DND-41 (cell line): Measurements from ENCODE around the gene SYDE2.

Source experiments
- ATAC-seq: fragments of 200-7000 bp; cut with Tn5 transposase; 3 replicates; pipeline ENCODE4 v1.9.1; 2021; ENCODE audit warnings: low read depth; ENCODE audit not compliant: insufficient read depth
- DNase-seq: peaks from one replicate; pipeline ENCODE4 v3.0.0-alpha.2; 2020
- H2AFZ ChIP-seq: 2 replicates; pipeline ENCODE4 v1.6.0; 2012; ENCODE audit warnings: low read depth, low read length
- H3K27ac ChIP-seq: 2 replicates; pipeline ENCODE4 v1.5.1; 2012; ENCODE audit warnings: low read length, inconsistent platforms
- H3K27me3 ChIP-seq: fragments of 200-600 bp; sonication (generic); 2 replicates; pipeline ENCODE4 v1.6.0; 2012; ENCODE audit warnings: low read length, mild to moderate bottlenecking, inconsistent platforms; ENCODE audit not compliant: insufficient read depth, poor library complexity
- H3K36me3 ChIP-seq: 2 replicates; pipeline ENCODE4 v1.5.1; 2012; ENCODE audit warnings: low read length, inconsistent platforms; ENCODE audit not compliant: insufficient read depth
- H3K4me1 ChIP-seq: 2 replicates; pipeline ENCODE4 v1.5.1; 2012; ENCODE audit warnings: mild to moderate bottlenecking, low read length; ENCODE audit not compliant: insufficient read depth
- H3K4me2 ChIP-seq: 2 replicates; pipeline ENCODE4 v1.6.0; 2012; ENCODE audit warnings: mild to moderate bottlenecking, moderate library complexity, low read length, inconsistent platforms; ENCODE audit not compliant: insufficient read depth
- H3K4me3 ChIP-seq, 2 experiments: fragments of 200-600 bp in 1 of 2; shearing (Covaris generic) in 1 of 2; 2 replicates each; pipeline ENCODE4 v1.5.1; 2012 to 2016; ENCODE audit warnings: inconsistent platforms in 2 of 2, low read length in 2 of 2, mild to moderate bottlenecking in 2 of 2, low read depth in 1 of 2, moderate library complexity in 1 of 2
- H3K79me2 ChIP-seq: 2 replicates; pipeline ENCODE4 v1.6.0; 2012; ENCODE audit warnings: low read length, inconsistent platforms; ENCODE audit not compliant: insufficient read depth
- H3K9ac ChIP-seq: 2 replicates; pipeline ENCODE4 v1.6.0; 2012; ENCODE audit warnings: low read depth, mild to moderate bottlenecking, inconsistent platforms, low read length, moderate library complexity
- H3K9me3 ChIP-seq: 2 replicates; pipeline ENCODE4 v1.5.1; 2012; ENCODE audit warnings: low read length, moderate library complexity, mild to moderate bottlenecking, inconsistent platforms; ENCODE audit not compliant: insufficient read depth, severe bottlenecking
- H4K20me1 ChIP-seq: 2 replicates; pipeline ENCODE4 v1.6.0; 2012; ENCODE audit warnings: low read length; ENCODE audit not compliant: insufficient read depth
- CTCF ChIP-seq: IDR thresholded peaks from 2 replicates; pipeline ENCODE4 v1.5.1; 2012; ENCODE audit warnings: borderline replicate concordance, low read length, moderate library complexity, mild to moderate bottlenecking; ENCODE audit not compliant: poor library complexity, severe bottlenecking; ENCODE audit errors: extremely low read depth
- EZH2 ChIP-seq: IDR thresholded peaks from 3 replicates; pipeline ENCODE4 v1.6.1; 2012; ENCODE audit warnings: borderline replicate concordance, low read depth, mild to moderate bottlenecking, moderate library complexity, low read length, inconsistent platforms; ENCODE audit not compliant: severe bottlenecking

SYDE2 gene

GRCh38 chr1:85121744-85122143 is 79.1 kb downstream of the SYDE2 start:
- Histone ChIP-seq H3K4me1 (no peaks in the 10 kb centered on the region), H3K9ac (no peak overlapping the region), H3K27me3 (no peaks in the 10 kb centered on the region), H3K4me2 (no peak overlapping the region), H3K9me3 (no peaks in the 10 kb centered on the region), H4K20me1 (no peaks in the 10 kb centered on the region), H3K36me3 (no peaks in the 10 kb centered on the region), H3K4me3 (no peak overlapping the region), H2AFZ (no peak overlapping the region), H3K79me2 (no peaks in the 10 kb centered on the region), H3K27ac (no peak overlapping the region)
- ATAC-seq: no peak
- DNase-seq: no peak
- TF ChIP-seq EZH2 (no peak), CTCF (no peak)

- no peaks in the 10 kb centered on the region for H3K36me3 ChIP-seq
- H3K4me1 ChIP-seq: no peaks in the 10 kb centered on the region
- TF ChIP-seq EZH2: no peak
- no peak overlapping the region for H3K4me3 ChIP-seq
- no peaks in the 10 kb centered on the region for H3K9me3 ChIP-seq
- no peak overlapping the region for H3K9ac ChIP-seq
- H4K20me1 ChIP-seq: no peaks in the 10 kb centered on the region
- no peaks in the 10 kb centered on the region for H3K79me2 ChIP-seq
- H3K27me3 ChIP-seq: no peaks in the 10 kb centered on the region
- DNase-seq (no peak), ATAC-seq (no peak)
- no peak overlapping the region for H3K4me2 ChIP-seq
- H2AFZ ChIP-seq: no peak overlapping the region
- H3K27ac ChIP-seq: no peak overlapping the region
Measured at GRCh38 chr1:85118751-85119150, 82.1 kb downstream of the SYDE2 start.

- Histone ChIP-seq H3K27me3 (no peaks in the 10 kb centered on the region), H3K4me2 (no peak overlapping the region), H3K4me1 (no peaks in the 10 kb centered on the region), H4K20me1 (no peaks in the 10 kb centered on the region), H3K4me3 (no peak overlapping the region), H3K36me3 (no peaks in the 10 kb centered on the region), H3K79me2 (no peaks in the 10 kb centered on the region), H2AFZ (no peak overlapping the region), H3K9me3 (no peaks in the 10 kb centered on the region), H3K27ac (no peak overlapping the region), H3K9ac (no peak overlapping the region)
- ATAC-seq (no peak), DNase-seq (no peak)
- TF ChIP-seq CTCF (no peak), EZH2 (no peak)
Measured at GRCh38 chr1:85116856-85117255, 84.0 kb downstream of the SYDE2 start.

- H3K4me2 ChIP-seq: no peak overlapping the region
- no peak overlapping the region for H3K9ac ChIP-seq
- no peaks in the 10 kb centered on the region for H3K9me3 ChIP-seq
- ATAC-seq: no peak
- no peak for DNase-seq
- H3K4me3 ChIP-seq: no peak overlapping the region
- H3K27me3 ChIP-seq: no peaks in the 10 kb centered on the region
- TF ChIP-seq CTCF (no peak), EZH2 (no peak)
- H3K36me3 ChIP-seq: no peaks in the 10 kb centered on the region
- no peaks in the 10 kb centered on the region for H4K20me1 ChIP-seq
- no peaks in the 10 kb centered on the region for H3K4me1 ChIP-seq
- H3K27ac ChIP-seq: no peak overlapping the region
- no peaks in the 10 kb centered on the region for H3K79me2 ChIP-seq
- no peak overlapping the region for H2AFZ ChIP-seq
Measured at GRCh38 chr1:85115933-85116332, 84.9 kb downstream of the SYDE2 start.
